ENCODE measurements around the gene CAMTA1.

Gene CAMTA1

DNA sequence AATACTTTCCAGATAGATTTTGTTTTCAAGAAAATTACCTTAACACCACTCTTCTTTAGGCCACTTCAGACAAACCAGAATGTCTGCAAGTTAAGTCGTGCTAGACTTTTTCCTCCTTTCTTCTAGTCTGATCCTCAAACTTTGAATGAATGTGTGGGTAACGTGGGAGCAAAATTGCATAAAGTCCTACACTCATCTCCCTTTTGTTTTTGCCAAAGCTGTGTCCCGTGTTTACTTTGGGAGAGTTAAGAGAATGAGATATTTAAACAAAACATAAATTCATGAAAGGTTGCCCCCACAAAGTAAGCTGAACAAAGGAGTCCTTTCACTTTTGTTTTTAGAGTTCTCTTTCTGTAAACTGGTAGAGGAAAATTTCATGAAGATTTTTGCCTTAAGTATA lies 969.0 kb downstream of the CAMTA1 start:
- ChIA-PET CTCF (interaction anchor here (0.6 to 11.5 kb wide), 2 partner anchors 86 to 122 kb away, joined by 3 to 289 read pairs; no protein-coding TSS in a partner anchor), POLR2A (ENCODE audit: low non-redundant PET) (no interaction called here)
- DNase-seq (ENCODE audit: low spot score) = no peak
- H3K27ac ChIP-seq = no peak overlapping the region
- TF ChIP-seq CTCF (conservative IDR thresholded peaks at IDR 0.05; ENCODE audit: low read depth) = no peak

GRCh38 chr1:7755448-7755847 lies 970.2 kb downstream of the CAMTA1 start:
- no peak overlapping the region for H3K27ac ChIP-seq
- DNase-seq (ENCODE audit: low spot score) = no peak
- CTCF ChIA-PET = interaction anchor here (0.6 to 11.5 kb wide), 4 partner anchors 88 to 1162 kb away, joined by 3 to 289 read pairs (median 4); no protein-coding TSS in a partner anchor
- TF ChIP-seq CTCF (conservative IDR thresholded peaks at IDR 0.05; ENCODE audit: low read depth) = no peak
- POLR2A ChIA-PET (ENCODE audit: low non-redundant PET) = no interaction called here

DNA sequence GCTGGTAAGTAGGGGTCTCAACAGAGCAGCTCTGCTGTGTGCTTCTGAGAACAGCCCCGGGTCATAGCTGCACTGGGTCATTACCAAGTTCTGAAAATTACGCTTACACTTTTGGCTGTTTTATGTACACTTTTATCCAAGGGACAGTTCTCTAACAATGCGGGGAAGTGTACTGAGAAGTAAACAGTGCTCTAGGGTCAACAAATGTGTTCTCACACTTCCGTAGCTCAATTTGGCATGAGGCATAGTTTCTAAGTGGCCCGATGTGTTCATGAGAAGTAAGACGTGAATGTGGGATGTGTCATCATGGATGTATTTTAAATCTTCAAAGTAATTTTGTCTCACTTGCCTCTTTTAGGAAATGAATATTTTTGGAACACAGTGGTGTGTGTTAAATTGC lies 975.0 kb downstream of the CAMTA1 start:
- no peak overlapping the region for H3K27ac ChIP-seq
- CTCF ChIA-PET = interaction anchor here (1.3 kb wide), 1 partner anchor 91 kb away, joined by 3 read pairs; no protein-coding TSS in a partner anchor
- no peak for DNase-seq (ENCODE audit: low spot score)
- TF ChIP-seq CTCF (conservative IDR thresholded peaks at IDR 0.05; ENCODE audit: low read depth) = no peak
- POLR2A ChIA-PET (ENCODE audit: low non-redundant PET) = no interaction called here

- no peak for TF ChIP-seq CTCF (conservative IDR thresholded peaks at IDR 0.05; ENCODE audit: low read depth)
- CTCF ChIA-PET = interaction anchor here (0.6 to 1.3 kb wide), 5 partner anchors 8 to 1920 kb away, joined by 3 read pairs; no protein-coding TSS in a partner anchor
- no peak overlapping the region for H3K27ac ChIP-seq
- DNase-seq (ENCODE audit: low spot score) = no peak
- POLR2A ChIA-PET (ENCODE audit: low non-redundant PET) = no interaction called here
These were observed 975.8 kb downstream of the CAMTA1 start for GRCh38 chr1:7761103-7761502.

- H3K27ac ChIP-seq = no peak overlapping the region
- DNase-seq (ENCODE audit: low spot score) = no peak
- ChIA-PET POLR2A (ENCODE audit: low non-redundant PET) (no interaction called here), CTCF (interaction anchor here (3.1 kb wide), 1 partner anchor 99 kb away, joined by 26 read pairs; no protein-coding TSS in a partner anchor)
- no peak for TF ChIP-seq CTCF (conservative IDR thresholded peaks at IDR 0.05; ENCODE audit: low read depth)
These were observed 981.9 kb downstream of the CAMTA1 start for GRCh38 chr1:7767176-7767575.

GRCh38 chr1:7768583-7768982 lies 983.3 kb downstream of the CAMTA1 start:
- TF ChIP-seq CTCF (conservative IDR thresholded peaks at IDR 0.05; ENCODE audit: low read depth) = no peak
- POLR2A ChIA-PET (ENCODE audit: low non-redundant PET) = no interaction called here
- H3K27ac ChIP-seq = no peak overlapping the region
- CTCF ChIA-PET = interaction anchor here (3.1 kb wide), 1 partner anchor 100 kb away, joined by 26 read pairs; no protein-coding TSS in a partner anchor
- no peak for DNase-seq (ENCODE audit: low spot score)
